Osteoblast (primary cell): ENCODE measurements around the gene CCNI2. TPM values are rescaled to one million over a fixed set of nuclear protein-coding genes. Genes with fewer than 3 reads are reported as not detected.

Source experiments
- DNase-seq: peaks from one replicate; pipeline ENCODE4 v3.0.0; 2011; ENCODE audit warnings: low spot score, mixed read lengths; ENCODE audit not compliant: insufficient read length; ENCODE audit errors: missing footprints
- H2AFZ ChIP-seq: 2 replicates; pipeline ENCODE4 v1.6.0; 2011; ENCODE audit warnings: mild to moderate bottlenecking, low read length
- H3K27ac ChIP-seq: 2 replicates; pipeline ENCODE4 v1.5.1; 2011; ENCODE audit warnings: mild to moderate bottlenecking, low read depth, low read length, moderate library complexity
- H3K27me3 ChIP-seq: 2 replicates; pipeline ENCODE4 v1.6.0; 2012; ENCODE audit warnings: mild to moderate bottlenecking, control low read depth, inconsistent platforms, low read length, moderate library complexity; ENCODE audit not compliant: insufficient read depth
- H3K36me3 ChIP-seq: 2 replicates; pipeline ENCODE4 v1.5.1; 2011; ENCODE audit warnings: mild to moderate bottlenecking, low read length, control low read depth, moderate library complexity; ENCODE audit not compliant: insufficient read depth
- H3K4me1 ChIP-seq: 2 replicates; pipeline ENCODE4 v1.5.1; 2011; ENCODE audit warnings: mild to moderate bottlenecking, low read length, control low read depth, moderate library complexity; ENCODE audit not compliant: insufficient read depth
- H3K4me2 ChIP-seq: 2 replicates; pipeline ENCODE4 v1.6.0; 2011; ENCODE audit warnings: mild to moderate bottlenecking, low read length; ENCODE audit not compliant: insufficient read depth
- H3K4me3 ChIP-seq: fragments of 200-600 bp; sonication (generic); 3 replicates; pipeline ENCODE4 v1.5.1; 2012; ENCODE audit warnings: mild to moderate bottlenecking, low read length, inconsistent platforms; ENCODE audit not compliant: insufficient read depth
- H3K79me2 ChIP-seq: 2 replicates; pipeline ENCODE4 v1.6.0; 2012; ENCODE audit warnings: mild to moderate bottlenecking, low read length, control low read depth, inconsistent platforms; ENCODE audit not compliant: insufficient read depth
- H3K9me3 ChIP-seq: 2 replicates; pipeline ENCODE4 v1.5.1; 2011; ENCODE audit warnings: low read depth, low read length, control low read depth
- H4K20me1 ChIP-seq: 2 replicates; pipeline ENCODE4 v1.6.0; 2012; ENCODE audit warnings: mild to moderate bottlenecking, low read length, control low read depth; ENCODE audit not compliant: insufficient read depth
- total RNA-seq: library from RNA; depleted of rRNA; stranded (reverse); fragments of >200 nt; gene quantifications from 2 replicates; pipeline ENCODE4 v1.2.3, GENCODE V29; 2012
- TF ChIP-seq, protein P1 (sequence below): IDR thresholded peaks from 2 replicates; pipeline ENCODE4 v1.5.1; 2011; ENCODE audit warnings: mild to moderate bottlenecking, low read depth, low read length, moderate library complexity; ENCODE audit errors: extremely low read depth

Gene CCNI2
- total RNA-seq, 1 donor: not detected

- DNase-seq: no peak
- Histone ChIP-seq H3K27me3 (no peaks in the 10 kb centered on the region), H3K4me3 (no peak overlapping the region), H3K27ac (no peak overlapping the region), H3K4me1 (peaks cover 17% of the 10 kb centered on the region), H3K36me3 (peaks cover 24% of the 10 kb centered on the region), H3K79me2 (peaks cover 45% of the 10 kb centered on the region), H3K4me2 (no peak overlapping the region), H4K20me1 (peaks cover 46% of the 10 kb centered on the region), H3K9me3 (no peaks in the 10 kb centered on the region), H2AFZ (no peak overlapping the region)
- TF ChIP-seq, protein P1, sequence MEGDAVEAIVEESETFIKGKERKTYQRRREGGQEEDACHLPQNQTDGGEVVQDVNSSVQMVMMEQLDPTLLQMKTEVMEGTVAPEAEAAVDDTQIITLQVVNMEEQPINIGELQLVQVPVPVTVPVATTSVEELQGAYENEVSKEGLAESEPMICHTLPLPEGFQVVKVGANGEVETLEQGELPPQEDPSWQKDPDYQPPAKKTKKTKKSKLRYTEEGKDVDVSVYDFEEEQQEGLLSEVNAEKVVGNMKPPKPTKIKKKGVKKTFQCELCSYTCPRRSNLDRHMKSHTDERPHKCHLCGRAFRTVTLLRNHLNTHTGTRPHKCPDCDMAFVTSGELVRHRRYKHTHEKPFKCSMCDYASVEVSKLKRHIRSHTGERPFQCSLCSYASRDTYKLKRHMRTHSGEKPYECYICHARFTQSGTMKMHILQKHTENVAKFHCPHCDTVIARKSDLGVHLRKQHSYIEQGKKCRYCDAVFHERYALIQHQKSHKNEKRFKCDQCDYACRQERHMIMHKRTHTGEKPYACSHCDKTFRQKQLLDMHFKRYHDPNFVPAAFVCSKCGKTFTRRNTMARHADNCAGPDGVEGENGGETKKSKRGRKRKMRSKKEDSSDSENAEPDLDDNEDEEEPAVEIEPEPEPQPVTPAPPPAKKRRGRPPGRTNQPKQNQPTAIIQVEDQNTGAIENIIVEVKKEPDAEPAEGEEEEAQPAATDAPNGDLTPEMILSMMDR: no peak
Measured at GRCh38 chr5:132766806-132767055, 19.5 kb downstream of the CCNI2 start.

DNA sequence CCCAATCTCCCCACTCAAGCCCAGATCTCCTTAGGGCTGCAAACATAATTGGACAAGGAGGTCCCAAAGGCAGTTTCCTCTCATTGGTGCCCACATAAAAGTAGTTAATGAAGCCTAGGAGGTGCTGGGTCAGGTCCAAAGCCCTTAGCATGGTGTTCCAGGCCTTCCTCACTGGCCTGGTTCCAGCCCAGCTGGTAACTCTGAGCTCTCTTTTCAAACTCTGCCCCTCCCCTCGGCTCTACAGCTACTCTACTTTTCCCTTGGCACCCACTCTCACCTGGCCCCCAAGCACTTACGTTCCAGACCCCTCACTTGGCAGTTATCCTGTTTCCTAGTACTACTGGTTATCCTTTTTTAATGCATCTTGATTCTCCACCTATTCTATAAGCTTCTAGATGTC, 19.9 kb downstream of the CCNI2 start:
- H3K4me2 ChIP-seq: peak overlapping the region; percentile 37
- H3K36me3 ChIP-seq: peaks cover 21% of the 10 kb centered on the region
- TF ChIP-seq, protein P1: no peak
- no peak overlapping the region for H3K27ac ChIP-seq
- peaks cover 21% of the 10 kb centered on the region for H3K4me1 ChIP-seq
- peaks cover 49% of the 10 kb centered on the region for H3K79me2 ChIP-seq
- H2AFZ ChIP-seq: no peak overlapping the region
- H3K4me3 ChIP-seq: no peak overlapping the region
- no peaks in the 10 kb centered on the region for H3K27me3 ChIP-seq
- no peaks in the 10 kb centered on the region for H3K9me3 ChIP-seq
- DNase-seq: peak; percentile 37
- peaks cover 50% of the 10 kb centered on the region for H4K20me1 ChIP-seq

DNA sequence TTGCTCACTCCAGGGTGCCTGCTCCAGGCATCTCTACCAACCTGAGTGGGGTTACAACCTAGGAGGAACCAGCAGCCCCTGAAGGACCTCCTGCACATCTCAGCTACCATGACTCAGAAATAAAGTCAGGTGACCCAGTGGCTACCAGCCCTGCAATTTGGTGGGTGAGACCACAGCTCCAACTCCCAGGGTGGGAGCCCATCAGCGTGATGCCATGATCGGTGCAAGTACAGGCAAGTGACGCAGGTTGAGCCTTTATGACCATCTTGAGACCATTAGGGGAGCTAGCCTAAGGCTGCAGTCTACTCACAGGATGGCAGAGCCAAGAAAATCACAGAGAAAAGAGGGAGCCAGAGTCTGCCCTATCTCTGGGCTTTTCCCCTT, 21.3 kb downstream of the CCNI2 start:
- Histone ChIP-seq H3K27ac (no peak overlapping the region), H4K20me1 (peaks cover 51% of the 10 kb centered on the region)

GRCh38 chr5:132770476-132771159, 23.4 kb downstream of the CCNI2 start:
- TF ChIP-seq, protein P1: no peak
- DNase-seq: no peak
- H2AFZ ChIP-seq: no peak overlapping the region
- H3K79me2 ChIP-seq: peaks cover 82% of the 10 kb centered on the region
- peaks cover 64% of the 10 kb centered on the region for H4K20me1 ChIP-seq
- no peaks in the 10 kb centered on the region for H3K27me3 ChIP-seq
- no peaks in the 10 kb centered on the region for H3K36me3 ChIP-seq
- no peaks in the 10 kb centered on the region for H3K9me3 ChIP-seq
- no peak overlapping the region for H3K27ac ChIP-seq
- no peak overlapping the region for H3K4me2 ChIP-seq
- peaks cover 25% of the 10 kb centered on the region for H3K4me1 ChIP-seq
- H3K4me3 ChIP-seq: no peak overlapping the region

More for the DNA sequence above, 21.3 kb downstream of the CCNI2 start:
- DNase-seq: no peak
- H3K4me3 ChIP-seq: no peak overlapping the region
- TF ChIP-seq, protein P1: no peak
- H3K27me3 ChIP-seq: no peaks in the 10 kb centered on the region
- H3K4me1 ChIP-seq: peaks cover 22% of the 10 kb centered on the region
- H2AFZ ChIP-seq: no peak overlapping the region
- peaks cover 61% of the 10 kb centered on the region for H3K79me2 ChIP-seq
- H3K9me3 ChIP-seq: no peaks in the 10 kb centered on the region
- H3K36me3 ChIP-seq: peaks cover 9% of the 10 kb centered on the region
- no peak overlapping the region for H3K4me2 ChIP-seq
